Ovary (tissue), 3 donors: Measurements from ENCODE around the gene LRRK2.

Experiments used
- EP300 ChIP-seq: sonication (generic); formaldehyde crosslinking; IDR thresholded peaks from one replicate; pipeline ENCODE4 v1.6.1; 2017; ENCODE audit warnings: antibody characterized with exemption
- POLR2A ChIP-seq: fragments of 450-650 bp; IDR thresholded peaks from one replicate; pipeline ENCODE4 v1.6.1; 2017; ENCODE audit warnings: antibody characterized with exemption, mild to moderate bottlenecking, moderate library complexity
- TF ChIP-seq, protein P1 (sequence below), 3 donors: fragments of 450-650 bp in 2 of 3; fragments of 200-600 bp in 1 of 3; IDR thresholded peaks; one replicate each; pipeline versions ENCODE4 v1.5.1 to v1.8.0; 2016 to 2022; ENCODE audit warnings: antibody characterized with exemption in 3 of 3, mild to moderate bottlenecking in 1 of 3
- donor health status: DM: no; HTN: no; CAD: no.

DNA sequence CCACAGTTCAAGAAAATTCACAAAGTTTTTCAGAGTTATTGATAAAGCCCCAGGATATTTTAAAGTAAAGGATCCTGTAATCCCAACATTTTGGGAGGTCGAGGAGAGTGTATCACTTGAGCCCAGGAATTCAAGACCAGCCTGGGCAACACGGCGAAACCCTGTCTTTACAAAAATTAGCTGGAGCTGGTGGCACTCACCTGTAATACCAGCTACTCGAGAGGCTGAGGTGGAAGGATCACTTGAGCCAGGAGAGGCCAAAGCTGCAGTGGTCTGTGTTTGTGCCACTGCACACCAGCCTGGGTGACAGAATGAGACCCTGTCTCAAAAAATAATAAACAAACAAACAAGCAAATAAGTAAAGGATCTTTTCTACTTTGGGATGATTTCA, 39.5 kb upstream of the LRRK2 start:
- TF ChIP-seq, protein P1, sequence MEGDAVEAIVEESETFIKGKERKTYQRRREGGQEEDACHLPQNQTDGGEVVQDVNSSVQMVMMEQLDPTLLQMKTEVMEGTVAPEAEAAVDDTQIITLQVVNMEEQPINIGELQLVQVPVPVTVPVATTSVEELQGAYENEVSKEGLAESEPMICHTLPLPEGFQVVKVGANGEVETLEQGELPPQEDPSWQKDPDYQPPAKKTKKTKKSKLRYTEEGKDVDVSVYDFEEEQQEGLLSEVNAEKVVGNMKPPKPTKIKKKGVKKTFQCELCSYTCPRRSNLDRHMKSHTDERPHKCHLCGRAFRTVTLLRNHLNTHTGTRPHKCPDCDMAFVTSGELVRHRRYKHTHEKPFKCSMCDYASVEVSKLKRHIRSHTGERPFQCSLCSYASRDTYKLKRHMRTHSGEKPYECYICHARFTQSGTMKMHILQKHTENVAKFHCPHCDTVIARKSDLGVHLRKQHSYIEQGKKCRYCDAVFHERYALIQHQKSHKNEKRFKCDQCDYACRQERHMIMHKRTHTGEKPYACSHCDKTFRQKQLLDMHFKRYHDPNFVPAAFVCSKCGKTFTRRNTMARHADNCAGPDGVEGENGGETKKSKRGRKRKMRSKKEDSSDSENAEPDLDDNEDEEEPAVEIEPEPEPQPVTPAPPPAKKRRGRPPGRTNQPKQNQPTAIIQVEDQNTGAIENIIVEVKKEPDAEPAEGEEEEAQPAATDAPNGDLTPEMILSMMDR (IDR thresholded peaks at IDR 0.05) = no peak
- TF ChIP-seq POLR2A (no peak), EP300 (no peak)
